ENCODE measurements around the gene GAPDHS. TPM values are rescaled to one million over a fixed set of nuclear protein-coding genes. Genes with fewer than 3 reads are reported as not detected.

Gene GAPDHS
- total and polyA plus RNA-seq, 2 donors from 2014 or later, result not detected

- Histone ChIP-seq H3K9ac (ENCODE audit: low read length in 3 of 3) (no peak overlapping the region), H3K27me3 (ENCODE audit: control insufficient read depth, insufficient read depth, low read length) (no peaks in the 10 kb centered on the region), H3K4me3 (ENCODE audit: low read length in 3 of 3) (no peak overlapping the region), H3K27ac (ENCODE audit: low read depth in 2 of 2, low read length in 2 of 2) (no peak overlapping the region), H3K4me1 (ENCODE audit: control insufficient read depth in 2 of 3, insufficient read depth in 2 of 3, low read depth in 1 of 3, low read length in 3 of 3) (peaks cover 0 to 3% (median 0%) of the 10 kb centered on the region in 3 donors), H3K9me3 (ENCODE audit: control insufficient read depth in 2 of 3, insufficient read depth in 1 of 3, low read length in 3 of 3) (no peaks in the 10 kb centered on the region), H3K36me3 (ENCODE audit: control insufficient read depth in 2 of 3, insufficient read depth in 3 of 3, low read length in 3 of 3) (no peaks in the 10 kb centered on the region)
- no peak for TF ChIP-seq CTCF (IDR thresholded peaks at IDR 0.05; ENCODE audit: borderline replicate concordance, extremely low read depth, insufficient read depth)
- intact Hi-C loops (cut with DNase I), result no loop called here
- FAIRE-seq (no peak), DNase-seq (no peak)
Measured at GRCh38 chr19:35497406-35497805, 35.9 kb upstream of the GAPDHS start.

GRCh38 chr19:35498220-35498619 is 35.0 kb upstream of the GAPDHS start:
- intact Hi-C loops (cut with DNase I), result no loop called here
- TF ChIP-seq CTCF (IDR thresholded peaks at IDR 0.05; ENCODE audit: borderline replicate concordance, extremely low read depth, insufficient read depth), result no peak
- H3K4me3 ChIP-seq (ENCODE audit: low read length in 3 of 3), result no peak overlapping the region
- H3K9ac ChIP-seq (ENCODE audit: low read length in 3 of 3), result no peak overlapping the region
- H3K36me3 ChIP-seq (ENCODE audit: control insufficient read depth in 2 of 3, insufficient read depth in 3 of 3, low read length in 3 of 3), result no peaks in the 10 kb centered on the region
- no peak overlapping the region for H3K27ac ChIP-seq (ENCODE audit: low read depth in 2 of 2, low read length in 2 of 2)
- DNase-seq (no peak), FAIRE-seq (no peak)
- H3K9me3 ChIP-seq (ENCODE audit: control insufficient read depth in 2 of 3, insufficient read depth in 1 of 3, low read length in 3 of 3), result no peaks in the 10 kb centered on the region
- peaks cover 0 to 3% (median 0%) of the 10 kb centered on the region in 3 donors for H3K4me1 ChIP-seq (ENCODE audit: control insufficient read depth in 2 of 3, insufficient read depth in 2 of 3, low read depth in 1 of 3, low read length in 3 of 3)
- H3K27me3 ChIP-seq (ENCODE audit: control insufficient read depth, insufficient read depth, low read length), result no peaks in the 10 kb centered on the region

GRCh38 chr19:35498984-35499527 is 34.2 kb upstream of the GAPDHS start:
- Histone ChIP-seq H3K4me1 (ENCODE audit: control insufficient read depth in 2 of 3, insufficient read depth in 2 of 3, low read depth in 1 of 3, low read length in 3 of 3) (peaks cover 0 to 3% (median 0%) of the 10 kb centered on the region in 3 donors), H3K9me3 (ENCODE audit: control insufficient read depth in 2 of 3, insufficient read depth in 1 of 3, low read length in 3 of 3) (no peaks in the 10 kb centered on the region), H3K9ac (ENCODE audit: low read length in 3 of 3) (no peak overlapping the region), H3K4me3 (ENCODE audit: low read length in 3 of 3) (no peak overlapping the region), H3K27ac (ENCODE audit: low read depth in 2 of 2, low read length in 2 of 2) (no peak overlapping the region), H3K36me3 (ENCODE audit: control insufficient read depth in 2 of 3, insufficient read depth in 3 of 3, low read length in 3 of 3) (no peaks in the 10 kb centered on the region), H3K27me3 (ENCODE audit: control insufficient read depth, insufficient read depth, low read length) (no peaks in the 10 kb centered on the region)
- intact Hi-C loops (cut with DNase I), result no loop called here
- FAIRE-seq, result no peak
- TF ChIP-seq CTCF (IDR thresholded peaks at IDR 0.05; ENCODE audit: borderline replicate concordance, extremely low read depth, insufficient read depth), result no peak
- no peak for DNase-seq

GRCh38 chr19:35500611-35501010 is 32.6 kb upstream of the GAPDHS start:
- Histone ChIP-seq H3K9me3 (ENCODE audit: control insufficient read depth in 2 of 3, insufficient read depth in 1 of 3, low read length in 3 of 3) (no peaks in the 10 kb centered on the region), H3K27me3 (ENCODE audit: control insufficient read depth, insufficient read depth, low read length) (no peaks in the 10 kb centered on the region), H3K4me3 (ENCODE audit: low read length in 3 of 3) (no peak overlapping the region), H3K4me1 (ENCODE audit: control insufficient read depth in 2 of 3, insufficient read depth in 2 of 3, low read depth in 1 of 3, low read length in 3 of 3) (no peaks in the 10 kb centered on the region), H3K9ac (ENCODE audit: low read length in 3 of 3) (no peak overlapping the region), H3K27ac (ENCODE audit: low read depth in 2 of 2, low read length in 2 of 2) (no peak overlapping the region), H3K36me3 (ENCODE audit: control insufficient read depth in 2 of 3, insufficient read depth in 3 of 3, low read length in 3 of 3) (no peaks in the 10 kb centered on the region)
- no peak for DNase-seq
- intact Hi-C loops (cut with DNase I), result no loop called here
- no peak for TF ChIP-seq CTCF (IDR thresholded peaks at IDR 0.05; ENCODE audit: borderline replicate concordance, extremely low read depth, insufficient read depth)
- FAIRE-seq, result no peak

Data from kidney (tissue), 14 donors.